Lower leg skin (tissue), 4 donors: ENCODE data around the gene PRAMEF4. TPM values are rescaled to one million over a fixed set of nuclear protein-coding genes. Genes with fewer than 3 reads are reported as not detected.
"Not testable (repeated sequence)": the region's sequence is repeated elsewhere in the genome, so short reads cannot be mapped to it uniquely, and the experiment has no call there.

Experiments used
- DNase-seq, 2 donors: peaks; one replicate each; pipeline ENCODE4 v3.0.0-alpha.2; 2019; ENCODE audit warnings: low spot score in 2 of 2
- H3K4me3 ChIP-seq: fragments of 200-600 bp; sonication (generic); 2 replicates; pipeline ENCODE4 v1.5.1; 2017; ENCODE audit warnings: mild to moderate bottlenecking, low read depth; ENCODE audit not compliant: poor library complexity, severe bottlenecking
- POLR2A ChIP-seq, 2 donors: fragments of 450-650 bp; IDR thresholded peaks; one replicate each; pipeline ENCODE4 v1.6.1; 2016 to 2017; ENCODE audit warnings: antibody characterized with exemption in 2 of 2, mild to moderate bottlenecking in 1 of 2, moderate library complexity in 1 of 2
- WGBS, 2 donors: methylation state at CpG; one replicate each; pipeline ENCODE4 v1.1.5; 2018; 5-methylcytosine and 5-hydroxymethylcytosine counted together
- intact Hi-C: fragments of 100-400 bp; cut with DNase I; formaldehyde crosslinking; loops from one replicate; pipeline ENCODE4 v1.15.0; 2023; ENCODE audit warnings: low total_unique reads
- total RNA-seq, 4 donors: library from RNA; depleted of rRNA; stranded (reverse); fragments of >200 nt; gene quantifications; one replicate each; pipeline ENCODE4 v1.1.0, GENCODE V29; 2016
- TF ChIP-seq, protein P1 (sequence below), 3 donors: fragments of 450-650 bp; IDR thresholded peaks; one replicate each; pipeline ENCODE4 v1.5.1; 2016; ENCODE audit warnings: antibody characterized with exemption in 3 of 3, mild to moderate bottlenecking in 3 of 3, moderate library complexity in 2 of 3

The PRAMEF4 gene
- total RNA-seq, result not detected

GRCh38 chr1:12886101-12886500 is at the start of gene PRAMEF4:
Gene PRAMEF4 (minus strand): TSS chr1:12886201. CDS start chr1:12883394, 2,807 bp downstream.
- DNase-seq, intact Hi-C loops, H3K4me3 ChIP-seq: not testable (repeated sequence)
- 83 to 90% methylated on average over 3 of the region's 3 CpGs for WGBS, 2 donors

DNA sequence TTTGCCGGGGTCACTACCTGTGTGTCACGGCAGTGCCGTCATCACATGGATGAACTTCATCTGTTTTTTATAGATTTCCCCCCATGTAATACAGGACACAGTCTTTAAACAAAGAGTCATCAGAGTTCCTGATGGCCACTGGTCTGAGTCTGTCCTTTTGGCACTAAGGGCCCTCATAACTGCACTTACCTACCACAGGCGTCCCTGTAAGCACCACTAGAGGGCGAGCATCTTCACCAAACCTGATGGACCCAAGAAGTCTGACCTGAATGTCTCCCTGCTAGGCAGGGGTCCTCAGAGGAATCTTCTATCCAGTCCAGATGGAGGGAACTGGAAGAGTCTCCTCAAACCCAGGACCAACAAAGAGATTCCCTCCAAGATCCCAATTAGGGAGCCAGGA is 38.4 kb upstream of the PRAMEF4 start:
- DNase-seq, H3K4me3 ChIP-seq, intact Hi-C loops: not testable (repeated sequence)
- 30% methylated on average over 2 of the region's 5 CpGs; no CpG with 5 or more reads in 1 of the 2 donors for WGBS, 2 donors

- intact Hi-C loops, DNase-seq: not testable (repeated sequence)
- 48 to 52% methylated on average over 2 of the region's 2 CpGs for WGBS, 2 donors
Measured at GRCh38 chr1:12921749-12922148, 35.7 kb upstream of the PRAMEF4 start.

DNA sequence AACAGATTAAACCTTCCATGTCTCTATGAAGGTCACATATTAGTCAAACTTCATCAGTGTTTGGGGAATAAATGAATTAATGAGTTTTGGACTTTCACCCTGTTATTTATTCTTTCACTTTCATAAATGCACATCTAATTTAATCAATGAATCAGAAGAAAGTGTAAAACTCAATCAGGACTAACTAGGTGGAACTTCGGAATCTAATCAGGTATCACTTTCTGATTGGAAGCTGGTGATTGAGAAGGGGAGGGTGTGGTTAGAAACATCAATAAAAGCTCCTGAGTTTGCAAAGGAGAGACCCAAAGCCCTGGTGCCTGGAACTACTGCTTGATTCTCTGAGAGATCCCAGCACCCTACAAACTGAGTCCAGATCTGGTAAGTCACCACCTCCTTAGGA is 30.3 kb upstream of the PRAMEF4 start, which contains the start of gene PRAMEF7:
TSS of gene PRAMEF7 (plus strand) at position 301 of the 400 bp plus-strand sequence. CDS start 1,083 bp downstream, outside the sequence.
- intact Hi-C loops, DNase-seq, H3K4me3 ChIP-seq: not testable (repeated sequence)
- WGBS, 2 donors, result no CpG with 5 or more reads among the region's 1 CpG

More at GRCh38 chr1:12921749-12922148, 35.7 kb upstream of the PRAMEF4 start:
- not testable (repeated sequence) for H3K4me3 ChIP-seq

- intact Hi-C loops, result not testable (repeated sequence)
- 44 to 55% methylated on average over 2 to 3 of the region's 5 CpGs for WGBS, 2 donors
Measured at GRCh38 chr1:12903793-12904572, 18.0 kb upstream of the PRAMEF4 start.

DNA sequence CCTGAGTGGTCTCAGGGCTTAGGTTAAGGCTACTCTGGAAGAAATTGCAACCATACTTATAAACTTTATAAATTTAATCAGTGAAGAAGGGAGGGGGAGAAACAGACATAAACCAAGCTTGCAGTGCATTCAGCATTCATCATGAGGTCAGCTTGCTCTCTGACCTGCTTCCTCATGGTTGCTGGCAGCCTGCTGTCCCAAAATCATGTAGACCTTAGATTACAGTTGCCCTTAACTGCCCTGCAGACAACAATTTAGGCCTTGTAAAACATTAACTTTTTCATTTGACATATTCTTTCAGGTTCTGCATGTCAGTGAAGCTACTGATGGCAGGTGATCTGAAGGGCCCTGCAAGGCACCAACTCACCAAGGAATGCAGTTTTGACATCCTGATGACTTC is 13.2 kb upstream of the PRAMEF4 start:
- DNase-seq, intact Hi-C loops, H3K4me3 ChIP-seq: not testable (repeated sequence)

More at GRCh38 chr1:12903793-12904572, 18.0 kb upstream of the PRAMEF4 start:
- H3K4me3 ChIP-seq, DNase-seq: not testable (repeated sequence)

DNA sequence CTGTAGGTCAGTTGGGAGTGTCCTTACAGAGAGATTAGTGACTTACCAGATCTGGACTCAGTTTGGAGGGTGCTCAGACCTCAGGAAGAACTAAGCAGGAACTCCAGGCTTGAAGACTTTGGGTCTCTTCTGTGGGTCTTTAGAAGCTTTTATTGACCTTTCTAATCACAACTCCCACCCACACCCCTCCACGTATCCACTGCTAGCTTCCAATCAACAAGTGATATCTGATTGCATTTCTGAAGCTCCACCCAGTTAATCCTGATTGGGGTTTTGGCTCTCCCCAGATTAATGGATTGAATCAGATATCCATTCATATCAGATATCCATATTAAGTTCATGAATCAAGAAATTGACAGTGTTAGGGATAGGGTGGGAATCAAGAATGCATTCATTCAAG is 12.2 kb upstream of the PRAMEF4 start, which contains the start of gene PRAMEF10:
TSS of gene PRAMEF10 (minus strand) at position 101 of the 400 bp plus-strand sequence. CDS start 2,423 bp downstream, outside the sequence.
- H3K4me3 ChIP-seq, DNase-seq, intact Hi-C loops: not testable (repeated sequence)
- no CpG with 5 or more reads among the region's 1 CpG for WGBS, 2 donors

DNA sequence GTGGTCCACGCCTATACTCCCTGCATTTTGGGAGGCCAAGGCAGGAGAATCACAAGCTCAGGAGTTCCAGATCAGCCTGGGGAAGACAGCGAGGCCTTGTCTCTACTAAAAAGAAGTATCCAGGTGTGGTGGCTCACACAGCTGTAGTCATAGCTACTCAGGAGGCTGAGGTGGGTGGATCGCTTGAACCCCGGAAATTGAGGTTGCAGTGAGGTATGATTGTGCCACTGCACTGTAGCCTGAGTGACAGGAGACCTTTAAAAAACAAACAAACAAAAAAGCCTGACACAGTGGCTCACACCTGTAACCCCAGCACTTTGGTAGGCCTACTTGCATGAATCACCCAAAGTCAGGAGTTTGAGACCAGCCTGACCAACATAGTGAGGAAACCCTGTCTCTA is 7.5 kb downstream of the PRAMEF4 start:
- H3K4me3 ChIP-seq, intact Hi-C loops, DNase-seq: not testable (repeated sequence)
- 82 to 89% methylated on average over 3 to 4 of the region's 4 CpGs for WGBS, 2 donors

DNA sequence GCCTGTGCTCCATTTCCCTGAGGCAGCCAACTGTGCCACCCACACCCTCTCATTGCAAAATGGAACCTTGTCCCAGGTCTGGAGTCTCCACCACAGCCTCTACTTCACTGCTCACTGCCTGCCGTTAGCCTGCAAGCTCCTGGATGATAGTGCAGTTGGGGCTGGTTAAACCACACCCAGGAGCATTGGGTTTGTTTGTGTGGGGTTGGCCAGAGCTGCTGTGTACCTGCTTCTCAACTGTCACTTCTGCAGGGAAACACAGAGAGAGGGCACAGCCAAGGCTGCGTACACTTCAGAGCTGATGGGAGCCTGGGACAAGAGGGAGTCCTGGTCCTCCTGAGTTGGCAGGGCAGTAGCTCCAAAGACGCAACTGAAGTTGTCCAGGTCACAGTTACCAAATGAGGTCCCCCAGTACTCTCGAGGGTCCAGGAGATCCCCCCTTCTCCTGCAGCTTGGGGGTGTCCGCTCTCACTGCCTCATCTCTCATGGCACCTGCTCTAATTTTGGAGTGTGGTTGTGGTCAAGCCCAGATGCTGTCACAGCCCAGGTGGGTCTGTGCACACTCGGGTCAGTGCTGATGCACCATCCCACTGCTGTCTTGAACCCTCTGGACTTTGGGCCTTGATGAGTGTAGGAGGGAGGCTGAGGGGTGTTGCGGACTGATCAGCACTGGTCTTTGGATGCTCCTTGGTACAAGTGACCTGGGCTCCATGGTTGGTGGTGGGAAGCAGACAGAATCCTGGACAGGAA is 22.7 kb downstream of the PRAMEF4 start:
- DNase-seq, result peak in 1 of 2 donors; percentile 64
- intact Hi-C loops, H3K4me3 ChIP-seq: not testable (repeated sequence)
- 80 to 83% methylated on average over 1 to 3 of the region's 7 CpGs for WGBS, 2 donors

- 65 to 72% methylated on average over 2 of the region's 2 CpGs for WGBS, 2 donors
- DNase-seq, intact Hi-C loops: not testable (repeated sequence)
Measured at GRCh38 chr1:12856786-12857185, 29.2 kb downstream of the PRAMEF4 start, which contains the start of gene PRAMEF2. Gene PRAMEF2 (plus strand): TSS chr1:12857086. CDS start chr1:12859010, 1,924 bp downstream.

DNA sequence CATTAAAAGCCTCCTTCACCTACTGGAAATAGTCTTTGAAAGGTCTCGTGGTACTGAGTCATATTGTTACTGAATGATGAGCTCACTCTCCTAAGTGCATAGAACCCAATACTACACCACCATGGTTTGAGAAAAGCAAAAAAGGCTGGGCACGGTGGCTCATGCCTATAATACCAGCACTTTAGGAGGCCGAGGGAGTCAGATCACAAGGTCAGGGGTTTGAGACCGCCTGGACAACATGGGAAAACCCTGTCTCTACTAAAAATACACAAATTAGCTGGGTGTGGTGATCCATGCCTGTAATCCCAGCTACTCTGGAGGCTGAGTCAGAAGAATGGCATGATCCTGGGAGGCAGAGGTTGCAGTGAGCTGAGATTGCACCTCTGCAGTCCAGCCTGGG is 34.2 kb downstream of the PRAMEF4 start:
- no peak overlapping the region for H3K4me3 ChIP-seq
- TF ChIP-seq, protein P1, sequence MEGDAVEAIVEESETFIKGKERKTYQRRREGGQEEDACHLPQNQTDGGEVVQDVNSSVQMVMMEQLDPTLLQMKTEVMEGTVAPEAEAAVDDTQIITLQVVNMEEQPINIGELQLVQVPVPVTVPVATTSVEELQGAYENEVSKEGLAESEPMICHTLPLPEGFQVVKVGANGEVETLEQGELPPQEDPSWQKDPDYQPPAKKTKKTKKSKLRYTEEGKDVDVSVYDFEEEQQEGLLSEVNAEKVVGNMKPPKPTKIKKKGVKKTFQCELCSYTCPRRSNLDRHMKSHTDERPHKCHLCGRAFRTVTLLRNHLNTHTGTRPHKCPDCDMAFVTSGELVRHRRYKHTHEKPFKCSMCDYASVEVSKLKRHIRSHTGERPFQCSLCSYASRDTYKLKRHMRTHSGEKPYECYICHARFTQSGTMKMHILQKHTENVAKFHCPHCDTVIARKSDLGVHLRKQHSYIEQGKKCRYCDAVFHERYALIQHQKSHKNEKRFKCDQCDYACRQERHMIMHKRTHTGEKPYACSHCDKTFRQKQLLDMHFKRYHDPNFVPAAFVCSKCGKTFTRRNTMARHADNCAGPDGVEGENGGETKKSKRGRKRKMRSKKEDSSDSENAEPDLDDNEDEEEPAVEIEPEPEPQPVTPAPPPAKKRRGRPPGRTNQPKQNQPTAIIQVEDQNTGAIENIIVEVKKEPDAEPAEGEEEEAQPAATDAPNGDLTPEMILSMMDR (IDR thresholded peaks at IDR 0.05), result no peak
- TF ChIP-seq POLR2A (IDR thresholded peaks at IDR 0.05), result no peak
- 59 to 63% methylated on average over 4 of the region's 4 CpGs for WGBS, 2 donors
- no peak for DNase-seq
- intact Hi-C loops, result no loop called here

More at GRCh38 chr1:12856786-12857185, 29.2 kb downstream of the PRAMEF4 start, which contains the start of gene PRAMEF2:
- not testable (repeated sequence) for H3K4me3 ChIP-seq

DNA sequence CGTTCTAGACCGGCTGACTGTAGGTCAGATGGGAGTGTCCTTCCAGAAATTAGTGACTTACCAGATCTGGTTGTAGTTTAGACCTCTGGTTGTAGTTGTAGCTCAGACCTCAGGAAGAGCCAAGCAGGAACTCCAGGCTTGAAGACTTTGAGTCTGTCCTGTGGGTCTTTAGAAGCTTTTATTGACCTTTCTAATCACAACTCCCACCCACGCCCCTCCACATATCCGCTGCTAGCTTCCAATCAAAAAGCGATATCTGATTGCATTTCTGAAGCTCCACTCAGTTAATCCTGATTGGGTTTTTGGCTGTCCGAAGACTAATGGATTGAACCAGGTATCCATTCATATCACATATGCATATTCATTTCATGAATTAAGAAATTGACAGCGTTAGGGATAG is 37.4 kb downstream of the PRAMEF4 start, which contains the start of gene HNRNPCL1:
TSS of gene HNRNPCL1 (minus strand) at position 101 of the 400 bp plus-strand sequence. CDS start 431 bp downstream, outside the sequence.
- intact Hi-C loops, H3K4me3 ChIP-seq: not testable (repeated sequence)
- peak in 1 of 2 donors; percentile 5 for DNase-seq
- WGBS, 2 donors, result 90 to 92% methylated on average over 7 of the region's 7 CpGs

DNA sequence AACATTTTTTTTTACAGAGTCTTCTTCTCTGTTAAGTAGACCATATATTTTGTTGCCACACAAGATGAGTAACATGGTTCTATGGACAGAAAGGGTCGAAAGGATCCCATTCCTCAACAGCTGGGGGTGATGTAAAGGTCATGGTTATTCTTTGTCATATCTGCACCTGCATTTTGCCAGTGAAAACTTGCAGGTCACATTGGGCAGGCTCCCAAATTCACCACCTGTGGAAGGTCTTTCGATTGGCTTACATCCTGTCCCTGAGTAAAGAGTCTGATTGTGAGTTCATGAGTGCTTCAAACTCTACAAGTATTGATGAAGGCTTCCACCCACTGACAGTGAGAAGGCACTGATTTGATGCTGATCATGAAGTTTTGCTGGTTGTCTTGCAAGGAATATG is 52.8 kb downstream of the PRAMEF4 start:
- intact Hi-C loops, H3K4me3 ChIP-seq, DNase-seq: not testable (repeated sequence)
- 42 to 58% methylated on average over 2 of the region's 2 CpGs for WGBS, 2 donors
